DND-41 (cell line): Measurements from ENCODE around the gene ABI3.

Source experiments
- ATAC-seq: fragments of 200-7000 bp; cut with Tn5 transposase; 3 replicates; pipeline ENCODE4 v1.9.1; 2021; ENCODE audit warnings: low read depth; ENCODE audit not compliant: insufficient read depth
- DNase-seq: peaks from one replicate; pipeline ENCODE4 v3.0.0-alpha.2; 2020
- H2AFZ ChIP-seq: 2 replicates; pipeline ENCODE4 v1.6.0; 2012; ENCODE audit warnings: low read depth, low read length
- H3K27ac ChIP-seq: 2 replicates; pipeline ENCODE4 v1.5.1; 2012; ENCODE audit warnings: low read length, inconsistent platforms
- H3K27me3 ChIP-seq: fragments of 200-600 bp; sonication (generic); 2 replicates; pipeline ENCODE4 v1.6.0; 2012; ENCODE audit warnings: low read length, mild to moderate bottlenecking, inconsistent platforms; ENCODE audit not compliant: insufficient read depth, poor library complexity
- H3K36me3 ChIP-seq: 2 replicates; pipeline ENCODE4 v1.5.1; 2012; ENCODE audit warnings: low read length, inconsistent platforms; ENCODE audit not compliant: insufficient read depth
- H3K4me1 ChIP-seq: 2 replicates; pipeline ENCODE4 v1.5.1; 2012; ENCODE audit warnings: mild to moderate bottlenecking, low read length; ENCODE audit not compliant: insufficient read depth
- H3K4me2 ChIP-seq: 2 replicates; pipeline ENCODE4 v1.6.0; 2012; ENCODE audit warnings: mild to moderate bottlenecking, moderate library complexity, low read length, inconsistent platforms; ENCODE audit not compliant: insufficient read depth
- H3K4me3 ChIP-seq, 2 experiments: fragments of 200-600 bp in 1 of 2; shearing (Covaris generic) in 1 of 2; 2 replicates each; pipeline ENCODE4 v1.5.1; 2012 to 2016; ENCODE audit warnings: inconsistent platforms in 2 of 2, low read length in 2 of 2, mild to moderate bottlenecking in 2 of 2, low read depth in 1 of 2, moderate library complexity in 1 of 2
- H3K79me2 ChIP-seq: 2 replicates; pipeline ENCODE4 v1.6.0; 2012; ENCODE audit warnings: low read length, inconsistent platforms; ENCODE audit not compliant: insufficient read depth
- H3K9ac ChIP-seq: 2 replicates; pipeline ENCODE4 v1.6.0; 2012; ENCODE audit warnings: low read depth, mild to moderate bottlenecking, inconsistent platforms, low read length, moderate library complexity
- H3K9me3 ChIP-seq: 2 replicates; pipeline ENCODE4 v1.5.1; 2012; ENCODE audit warnings: low read length, moderate library complexity, mild to moderate bottlenecking, inconsistent platforms; ENCODE audit not compliant: insufficient read depth, severe bottlenecking
- H4K20me1 ChIP-seq: 2 replicates; pipeline ENCODE4 v1.6.0; 2012; ENCODE audit warnings: low read length; ENCODE audit not compliant: insufficient read depth
- EZH2 ChIP-seq: IDR thresholded peaks from 3 replicates; pipeline ENCODE4 v1.6.1; 2012; ENCODE audit warnings: borderline replicate concordance, low read depth, mild to moderate bottlenecking, moderate library complexity, low read length, inconsistent platforms; ENCODE audit not compliant: severe bottlenecking
- TF ChIP-seq, protein P1 (sequence below): IDR thresholded peaks from 2 replicates; pipeline ENCODE4 v1.5.1; 2012; ENCODE audit warnings: borderline replicate concordance, low read length, moderate library complexity, mild to moderate bottlenecking; ENCODE audit not compliant: poor library complexity, severe bottlenecking; ENCODE audit errors: extremely low read depth

ABI3 gene

GRCh38 chr17:49241692-49242397 is 31.3 kb downstream of the ABI3 start:
- no peak for DNase-seq
- no peak for TF ChIP-seq EZH2
- TF ChIP-seq, protein P1, sequence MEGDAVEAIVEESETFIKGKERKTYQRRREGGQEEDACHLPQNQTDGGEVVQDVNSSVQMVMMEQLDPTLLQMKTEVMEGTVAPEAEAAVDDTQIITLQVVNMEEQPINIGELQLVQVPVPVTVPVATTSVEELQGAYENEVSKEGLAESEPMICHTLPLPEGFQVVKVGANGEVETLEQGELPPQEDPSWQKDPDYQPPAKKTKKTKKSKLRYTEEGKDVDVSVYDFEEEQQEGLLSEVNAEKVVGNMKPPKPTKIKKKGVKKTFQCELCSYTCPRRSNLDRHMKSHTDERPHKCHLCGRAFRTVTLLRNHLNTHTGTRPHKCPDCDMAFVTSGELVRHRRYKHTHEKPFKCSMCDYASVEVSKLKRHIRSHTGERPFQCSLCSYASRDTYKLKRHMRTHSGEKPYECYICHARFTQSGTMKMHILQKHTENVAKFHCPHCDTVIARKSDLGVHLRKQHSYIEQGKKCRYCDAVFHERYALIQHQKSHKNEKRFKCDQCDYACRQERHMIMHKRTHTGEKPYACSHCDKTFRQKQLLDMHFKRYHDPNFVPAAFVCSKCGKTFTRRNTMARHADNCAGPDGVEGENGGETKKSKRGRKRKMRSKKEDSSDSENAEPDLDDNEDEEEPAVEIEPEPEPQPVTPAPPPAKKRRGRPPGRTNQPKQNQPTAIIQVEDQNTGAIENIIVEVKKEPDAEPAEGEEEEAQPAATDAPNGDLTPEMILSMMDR, result no peak
- Histone ChIP-seq H3K4me1 (no peaks in the 10 kb centered on the region), H4K20me1 (no peaks in the 10 kb centered on the region), H3K27me3 (no peaks in the 10 kb centered on the region), H3K4me3 (no peak overlapping the region), H3K4me2 (no peak overlapping the region), H3K36me3 (no peaks in the 10 kb centered on the region), H3K27ac (no peak overlapping the region), H3K9ac (no peak overlapping the region), H3K79me2 (no peaks in the 10 kb centered on the region), H3K9me3 (no peaks in the 10 kb centered on the region), H2AFZ (no peak overlapping the region)
- ATAC-seq, result no peak

DNA sequence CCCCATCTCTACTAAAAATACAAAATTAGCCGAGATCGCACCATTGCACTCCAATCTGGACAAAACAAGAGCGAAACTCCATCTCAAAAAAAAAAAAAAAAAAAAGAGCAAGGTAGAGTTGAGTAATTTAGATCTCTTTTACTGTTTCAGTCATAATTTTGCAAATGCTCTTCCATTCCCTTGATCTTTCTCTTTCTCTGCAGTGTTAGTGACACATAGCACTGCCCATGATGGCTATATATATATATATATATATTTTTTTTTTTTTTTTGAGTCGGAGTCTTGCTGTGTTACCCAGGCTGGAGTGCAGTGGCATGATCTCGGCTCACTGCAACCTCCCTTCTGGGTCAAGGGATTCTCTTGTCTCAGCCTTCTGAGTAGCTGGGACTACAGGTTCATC is 32.3 kb downstream of the ABI3 start:
- Histone ChIP-seq H3K27ac (no peak overlapping the region), H3K4me3 (no peak overlapping the region), H4K20me1 (no peaks in the 10 kb centered on the region), H3K4me1 (no peaks in the 10 kb centered on the region), H3K36me3 (no peaks in the 10 kb centered on the region), H3K4me2 (no peak overlapping the region), H2AFZ (no peak overlapping the region), H3K27me3 (no peaks in the 10 kb centered on the region), H3K9me3 (no peaks in the 10 kb centered on the region), H3K9ac (no peak overlapping the region), H3K79me2 (no peaks in the 10 kb centered on the region)
- ATAC-seq (no peak), DNase-seq (no peak)
- TF ChIP-seq, protein P1, result no peak
- no peak for TF ChIP-seq EZH2

DNA sequence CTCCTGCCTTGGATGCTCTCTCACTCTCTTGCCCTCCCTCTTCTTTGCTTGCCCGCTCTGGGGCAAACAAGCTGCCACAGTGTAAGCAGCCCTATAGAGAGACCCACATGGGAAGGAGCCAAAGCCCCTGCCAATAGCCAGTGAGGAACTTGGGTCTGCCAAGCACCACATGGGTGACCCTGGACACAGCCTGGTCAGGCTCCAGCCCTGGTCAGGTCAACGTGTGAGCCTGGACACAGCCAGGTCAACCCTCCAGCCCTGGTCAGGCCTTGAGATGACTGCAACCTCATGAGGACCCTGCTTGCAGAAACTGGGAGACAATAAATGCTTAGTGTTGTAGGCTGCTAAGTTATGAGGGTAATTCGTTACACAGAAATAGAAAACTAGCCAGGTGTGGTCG is 34.3 kb downstream of the ABI3 start:
- TF ChIP-seq, protein P1, result no peak
- TF ChIP-seq EZH2, result no peak
- no peak overlapping the region for H3K4me3 ChIP-seq
- H3K27ac ChIP-seq, result no peak overlapping the region
- H3K4me2 ChIP-seq, result no peak overlapping the region
- DNase-seq (no peak), ATAC-seq (no peak)
- no peaks in the 10 kb centered on the region for H3K36me3 ChIP-seq
- H3K4me1 ChIP-seq, result no peaks in the 10 kb centered on the region
- no peak overlapping the region for H2AFZ ChIP-seq
- no peaks in the 10 kb centered on the region for H4K20me1 ChIP-seq
- H3K9ac ChIP-seq, result no peak overlapping the region
- H3K9me3 ChIP-seq, result no peaks in the 10 kb centered on the region
- no peaks in the 10 kb centered on the region for H3K79me2 ChIP-seq
- H3K27me3 ChIP-seq, result no peaks in the 10 kb centered on the region
